GM19467 (cell line): ENCODE measurements around the gene S100A8.
"Not testable (repeated sequence)": the region's sequence is repeated elsewhere in the genome, so short reads cannot be mapped to it uniquely, and the experiment has no call there.

Experiments used
- ATAC-seq: cut with Tn5 transposase; IDR thresholded peaks from one replicate; pipeline ENCODE4 v1.9.1; 2021; ENCODE audit warnings: mild to moderate bottlenecking, moderate library complexity; ENCODE audit not compliant: unreplicated experiment

The S100A8 gene

DNA sequence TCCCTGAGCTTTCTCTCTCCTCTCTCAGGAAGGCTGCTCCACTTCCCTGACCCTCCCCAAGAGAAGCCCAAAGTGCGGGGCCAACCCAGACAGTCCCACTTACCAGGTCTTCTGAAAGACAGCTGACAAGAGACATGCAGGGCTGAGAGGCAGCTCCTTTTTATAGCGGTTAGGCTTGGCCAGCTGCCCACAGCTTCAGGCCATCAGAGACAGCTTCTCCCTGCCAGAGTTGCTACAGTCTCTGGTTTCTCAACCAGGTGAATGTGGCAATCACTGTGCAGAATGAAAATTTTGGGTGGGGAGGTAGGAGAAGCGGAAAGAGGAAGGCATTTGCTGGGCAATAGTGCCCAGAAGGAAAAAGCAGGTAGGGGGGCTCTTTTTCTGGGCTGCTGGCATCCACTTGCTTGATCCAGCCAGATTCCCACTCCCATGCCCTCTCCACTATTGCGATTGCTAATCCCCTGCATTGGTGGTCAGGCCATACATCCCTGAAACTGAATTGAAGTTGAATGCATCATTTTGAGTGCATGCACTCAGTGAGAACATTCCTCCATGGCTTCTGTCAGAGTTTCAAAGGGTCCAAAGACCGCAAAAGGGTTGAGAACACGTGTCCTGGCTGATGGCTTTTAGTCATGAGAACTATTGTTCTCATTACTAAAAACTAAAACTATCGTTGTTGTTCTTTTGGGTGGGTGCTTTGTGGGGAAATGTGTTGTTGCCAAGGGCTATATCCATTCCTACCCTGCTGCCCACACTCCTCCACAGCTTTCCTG, at the start of gene S100A8:
Gene S100A8, minus strand, starts transcription at position 136 of the 773 bp plus-strand sequence. CDS start 538 bp downstream, outside the sequence.
- ATAC-seq, result no peak

DNA sequence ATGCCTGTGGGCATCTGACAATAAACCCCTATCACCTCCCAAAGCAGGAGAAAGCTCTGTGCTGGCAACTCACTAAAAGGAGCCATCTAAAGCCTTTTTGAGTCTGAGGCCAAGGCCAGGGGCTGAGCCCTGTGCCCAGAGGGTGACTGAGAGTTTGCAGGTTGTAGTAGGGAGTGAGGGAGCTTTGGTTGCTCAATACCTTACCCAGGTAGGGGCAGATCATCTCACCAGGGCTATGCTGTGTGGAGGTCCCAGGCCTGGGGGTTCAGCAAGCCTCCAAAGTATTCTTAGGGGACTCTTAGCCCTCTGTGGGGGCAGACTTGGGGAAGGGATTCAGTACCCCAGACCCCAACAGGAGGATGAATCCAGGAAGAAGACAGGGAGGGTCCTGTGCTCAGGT, 48.4 kb upstream of the S100A8 start:
- ATAC-seq, result no peak

DNA sequence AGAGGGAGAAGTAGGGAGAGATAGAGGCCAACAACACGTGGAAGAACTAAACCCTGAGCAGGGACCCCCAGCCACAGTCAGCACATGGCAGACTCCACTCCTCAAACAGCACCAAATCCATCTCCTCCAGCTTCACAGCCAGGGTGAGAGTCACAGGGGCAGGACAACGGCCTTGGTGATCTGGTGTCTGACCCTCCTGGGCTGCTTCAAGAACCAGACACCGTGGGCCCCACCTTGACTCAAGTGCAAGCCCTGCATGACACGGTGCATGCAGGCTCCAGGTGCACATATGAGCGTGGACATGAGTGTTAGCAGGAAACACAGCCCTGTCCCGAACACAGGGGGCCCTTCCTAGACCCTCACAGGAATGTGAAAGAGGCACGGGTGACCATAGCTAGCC, 47.7 kb upstream of the S100A8 start:
- no peak for ATAC-seq

DNA sequence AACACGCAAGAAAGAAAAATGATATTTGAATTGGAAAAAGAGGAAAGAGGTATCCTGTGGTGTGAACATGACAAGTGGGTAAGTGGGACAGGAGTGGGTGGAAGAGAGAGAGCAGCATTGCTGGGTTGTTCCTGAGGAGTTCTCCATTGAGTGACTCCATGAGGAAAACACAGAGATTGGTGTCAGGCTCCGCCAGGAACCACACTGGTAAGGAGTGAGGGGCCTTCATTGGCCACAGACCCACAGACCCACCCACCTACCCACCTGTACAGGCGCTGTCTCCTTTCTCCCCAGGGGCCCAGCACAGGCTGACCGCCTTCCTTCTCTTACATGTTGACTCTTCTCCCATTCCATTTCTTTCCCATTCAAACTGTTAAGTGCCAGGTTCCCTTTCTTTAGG, 46.4 kb upstream of the S100A8 start:
- ATAC-seq, result no peak

DNA sequence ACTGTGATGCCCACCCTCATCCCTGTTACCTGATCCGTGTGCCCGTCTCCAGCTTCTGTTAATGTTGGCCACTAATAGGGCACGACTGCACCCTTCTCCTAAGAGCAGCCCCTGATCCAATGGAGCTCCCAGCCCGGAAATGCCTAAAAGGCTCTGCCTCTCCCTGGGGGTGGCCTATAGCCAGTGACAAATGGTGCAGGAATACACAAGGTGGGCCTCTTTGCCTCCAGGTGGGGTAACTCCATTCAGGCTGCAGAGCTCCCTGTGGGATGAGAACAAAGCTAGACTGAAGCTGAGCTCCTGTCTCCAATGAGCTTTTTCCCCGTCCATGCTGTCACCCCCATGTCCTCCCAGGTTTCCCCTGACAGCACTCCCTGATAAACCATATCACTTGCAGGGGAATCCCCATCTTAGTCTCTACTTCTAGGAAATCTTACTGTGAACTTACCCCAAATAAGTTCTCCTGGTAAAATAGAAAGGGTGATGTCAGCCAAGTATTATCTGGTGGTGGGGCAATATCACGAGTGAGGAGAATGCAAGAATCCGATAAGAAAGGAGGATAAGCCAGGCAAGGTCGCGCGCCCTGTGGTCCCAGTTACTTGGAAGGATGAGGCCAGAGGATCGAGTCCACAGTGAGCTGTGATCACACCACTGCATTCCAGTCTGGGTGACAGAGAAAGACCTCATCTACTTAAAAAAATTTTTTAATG, 44.0 kb upstream of the S100A8 start:
- no peak for ATAC-seq

DNA sequence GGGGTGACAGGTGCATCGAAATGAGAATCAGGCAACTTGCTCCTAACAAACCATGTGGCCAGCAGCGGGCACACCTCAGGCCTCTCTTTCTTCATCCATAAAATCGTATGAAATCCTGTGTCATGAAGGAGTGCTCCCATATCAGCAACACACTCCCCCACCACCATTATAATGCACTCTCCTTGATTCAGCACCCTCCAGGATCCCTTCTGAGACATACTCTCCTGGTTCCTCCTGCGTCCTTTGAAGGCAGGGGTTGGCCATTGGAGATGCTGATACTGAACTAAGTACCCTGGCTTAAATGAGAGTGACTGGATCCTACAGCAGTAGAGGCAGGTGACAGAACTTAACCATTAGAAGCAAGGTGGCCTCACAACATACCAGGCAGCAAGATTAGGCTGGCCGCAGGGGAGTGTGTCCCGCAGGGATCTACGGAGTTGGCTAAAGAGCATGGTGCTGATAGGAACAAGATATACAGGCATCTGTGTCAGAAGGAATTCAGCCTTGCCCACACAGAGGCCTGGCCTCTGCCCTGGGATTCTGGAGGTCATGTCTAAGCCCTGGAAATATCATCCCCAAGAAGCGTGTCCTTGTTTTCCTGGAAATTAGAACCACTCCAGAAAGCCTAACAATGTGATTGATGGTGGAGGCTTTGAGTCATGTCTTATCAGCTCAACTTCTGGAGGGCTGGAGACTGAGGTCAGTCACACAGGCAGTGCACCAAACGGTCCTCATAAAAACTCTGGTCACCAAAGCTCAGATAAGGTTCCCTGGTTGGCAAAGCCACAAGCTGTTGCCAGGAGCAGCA, 42.2 kb upstream of the S100A8 start:
- ATAC-seq, result no peak

DNA sequence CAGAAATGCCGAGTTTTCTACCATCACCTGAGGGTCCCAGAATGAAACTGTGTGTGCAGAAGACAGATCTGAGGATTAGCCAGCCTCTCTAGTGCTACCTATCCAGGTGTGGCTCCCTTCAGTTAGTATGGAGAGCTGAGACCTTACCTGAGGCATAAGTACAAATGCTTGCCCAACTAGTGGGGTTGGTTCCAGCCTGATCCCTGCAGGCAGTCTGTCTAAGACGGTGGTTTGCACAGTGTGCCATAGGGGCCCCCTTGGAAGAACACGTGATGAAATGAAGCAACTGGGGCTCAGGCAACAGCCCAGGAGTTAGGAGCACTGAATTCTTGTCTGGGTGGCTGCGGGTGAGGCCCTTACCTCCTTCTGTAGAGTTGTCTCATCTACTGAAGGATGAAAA, 41.1 kb upstream of the S100A8 start:
- ATAC-seq, result no peak

DNA sequence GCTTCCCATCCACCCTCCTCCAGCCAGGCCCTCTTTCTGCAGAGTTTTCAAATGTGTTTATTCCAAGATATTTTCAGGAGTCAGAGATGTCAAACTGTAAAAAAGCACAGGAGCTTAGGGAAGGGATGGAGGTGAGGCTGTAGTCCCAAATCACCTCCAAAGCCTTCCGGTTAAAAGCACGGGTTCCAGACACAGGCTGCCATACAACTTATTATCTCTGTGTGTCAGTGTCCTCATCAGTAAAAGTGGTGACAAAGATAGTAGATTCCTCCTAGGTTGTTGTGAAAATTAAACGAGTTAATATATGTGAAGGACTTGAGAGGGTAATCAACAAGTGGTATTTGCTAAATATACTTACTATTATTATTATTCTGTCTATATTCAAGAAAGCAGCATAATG, 40.6 kb upstream of the S100A8 start:
- ATAC-seq, result no peak

DNA sequence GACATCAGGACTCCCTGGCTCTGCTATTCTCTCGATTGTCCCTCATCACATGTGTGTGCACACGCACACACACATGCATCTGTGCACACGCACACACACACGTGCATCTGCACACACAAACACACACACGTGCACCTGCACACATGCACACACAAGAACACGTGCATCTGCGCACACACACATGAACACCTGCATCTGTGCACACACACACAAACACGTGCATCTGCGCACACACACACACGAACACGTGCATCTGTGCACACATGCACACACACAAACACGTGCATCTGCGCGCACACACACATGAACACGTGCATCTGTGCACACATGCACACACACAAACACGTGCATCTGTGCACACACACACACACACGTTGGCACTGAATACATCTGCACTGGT, 40.1 kb upstream of the S100A8 start:
- ATAC-seq, result no peak

DNA sequence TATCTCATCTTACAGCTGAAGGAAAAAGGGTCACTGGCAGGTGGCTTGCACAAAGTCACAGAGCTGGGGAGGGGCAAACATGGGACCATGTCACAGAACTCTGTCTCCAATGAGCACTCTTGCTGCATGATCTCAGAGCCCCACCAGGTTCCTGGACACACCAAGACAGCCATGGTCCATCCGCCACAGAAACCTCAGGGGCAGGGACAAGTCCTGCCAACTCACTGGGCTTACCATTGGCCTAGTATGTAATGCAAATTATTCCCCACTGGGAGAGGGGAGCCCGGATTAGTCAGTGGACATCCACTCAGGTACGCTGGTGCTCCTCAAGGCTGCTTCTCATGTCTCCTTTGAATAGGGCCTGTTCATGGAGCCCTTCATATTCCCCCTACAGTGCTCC, 39.7 kb upstream of the S100A8 start:
- no peak for ATAC-seq

DNA sequence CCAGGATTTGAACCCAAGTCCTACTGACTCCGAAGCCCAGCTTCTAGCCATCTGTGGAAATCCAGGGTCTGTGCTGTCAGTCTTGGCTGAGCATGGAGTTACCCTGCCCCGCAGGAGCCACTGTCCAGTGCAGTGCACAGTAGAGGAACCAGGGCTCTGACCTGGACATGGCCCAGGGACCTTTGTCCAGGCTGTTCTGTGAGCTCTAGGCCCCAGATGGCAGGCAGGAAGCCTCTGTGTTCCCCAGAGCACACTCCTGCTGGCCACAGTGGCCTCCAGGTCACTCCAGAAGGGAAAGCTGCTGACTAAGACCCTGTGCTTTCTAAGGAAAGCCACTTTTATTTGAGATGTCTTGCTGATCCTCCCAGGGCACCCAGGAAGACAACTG, 39.3 kb upstream of the S100A8 start:
- ATAC-seq, result no peak

DNA sequence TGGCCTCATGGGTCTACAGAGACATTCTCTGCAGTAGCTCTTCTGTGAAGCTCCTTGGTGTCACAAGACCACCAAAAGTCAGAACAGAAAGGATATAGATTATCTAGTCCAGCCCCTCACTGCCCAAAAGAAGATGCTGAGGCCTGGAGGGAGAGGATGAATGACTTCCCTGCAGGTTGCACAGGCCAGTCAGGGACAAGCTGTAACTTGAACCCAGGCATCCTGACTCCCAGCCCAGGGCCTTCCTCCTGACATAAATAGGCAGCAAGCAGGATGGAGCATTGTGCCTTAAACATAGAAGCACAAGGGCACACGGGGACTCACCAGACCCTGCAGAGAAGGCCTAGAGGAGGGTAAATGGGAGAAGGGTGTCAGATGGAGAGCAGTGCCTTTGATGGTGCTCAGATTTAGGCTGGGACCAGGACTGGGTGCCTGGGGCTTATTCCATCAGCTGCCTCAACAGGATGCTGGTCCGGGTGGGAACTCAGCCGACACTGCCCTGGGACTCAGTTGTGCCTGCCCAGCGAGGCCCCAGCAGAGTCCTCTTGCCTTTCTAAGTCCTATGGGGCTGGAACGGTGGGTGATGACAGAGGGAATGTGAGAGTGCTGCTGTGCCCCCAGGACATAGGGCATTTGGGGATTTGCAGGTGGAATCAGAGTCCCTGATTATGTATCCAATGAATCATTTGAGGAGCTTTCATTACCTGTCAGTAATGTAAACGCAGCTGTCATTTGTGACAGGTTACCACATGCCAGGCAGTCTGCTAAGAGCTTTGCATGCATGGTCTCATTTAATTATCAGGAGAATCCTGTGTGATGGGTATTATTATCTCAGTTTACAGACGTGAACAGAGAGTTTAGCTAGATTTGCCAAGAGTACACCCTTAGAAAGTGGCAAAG, 38.6 kb upstream of the S100A8 start:
- ATAC-seq, result no peak

DNA sequence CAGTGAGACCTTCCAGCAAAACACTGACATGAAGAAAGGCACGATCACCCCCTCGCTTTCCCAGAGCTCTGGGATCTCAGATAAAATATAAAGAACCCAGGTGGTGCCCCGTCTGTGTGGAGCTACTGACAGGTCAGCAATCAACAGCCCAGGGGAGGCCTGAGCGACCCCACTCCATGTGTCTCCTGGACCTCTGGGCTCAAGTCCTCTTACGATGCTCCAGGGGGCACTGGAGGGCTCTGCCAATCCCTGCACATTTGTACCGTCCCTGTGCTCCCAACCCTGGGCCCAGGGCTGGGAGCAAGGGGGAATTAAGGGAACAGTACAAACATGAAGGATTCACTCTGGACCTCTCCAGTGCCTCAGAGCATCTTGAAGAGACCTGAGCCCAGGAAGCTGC, 37.9 kb upstream of the S100A8 start:
- no peak for ATAC-seq

DNA sequence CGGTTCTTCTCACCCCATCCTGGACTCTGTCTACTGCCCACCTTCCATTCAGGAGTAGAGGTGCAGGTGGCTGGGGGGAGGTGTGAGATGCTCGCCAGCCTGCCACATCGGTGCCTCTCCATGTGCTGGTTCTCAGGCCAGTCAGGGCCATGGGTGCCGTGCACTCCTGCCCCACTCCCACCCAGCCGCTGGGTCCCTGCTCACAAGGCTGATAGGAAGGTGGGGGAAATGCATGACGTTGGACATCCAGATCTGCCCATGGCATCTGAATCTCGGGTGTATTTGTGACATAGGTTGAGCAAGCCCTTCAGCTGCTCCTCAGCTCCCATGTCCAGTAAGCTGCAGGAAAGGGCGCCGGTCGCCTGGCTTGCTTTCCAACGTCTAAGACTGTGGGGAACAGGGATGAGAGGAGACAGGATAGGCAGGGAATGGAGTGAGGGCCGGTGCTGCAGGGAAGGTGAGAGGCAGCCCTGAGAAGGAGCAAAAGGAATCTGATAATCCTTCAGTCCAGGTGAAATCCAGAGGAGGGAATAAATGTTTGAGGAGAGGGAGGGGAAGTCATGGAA, 37.3 kb upstream of the S100A8 start:
- no peak for ATAC-seq

DNA sequence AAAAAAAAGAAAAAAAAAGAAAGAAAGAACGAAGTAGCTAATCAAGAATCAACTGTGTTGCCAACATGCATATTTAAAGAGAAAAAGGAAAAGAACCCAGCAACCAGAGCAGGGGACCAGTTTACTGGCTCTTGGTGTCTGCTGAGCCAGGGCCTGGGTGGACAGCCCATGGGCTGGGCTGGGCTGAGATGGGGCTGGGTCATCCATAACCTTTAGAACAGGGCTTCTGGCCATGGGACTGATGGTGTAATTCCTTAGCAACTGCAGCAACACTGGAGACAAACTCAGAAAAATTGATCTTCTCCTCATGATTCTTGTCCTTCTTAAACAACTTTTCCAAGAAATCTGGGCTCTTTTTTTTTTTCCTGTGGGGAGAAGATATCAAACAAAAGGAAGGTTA, 35.9 kb upstream of the S100A8 start:
- no peak for ATAC-seq

DNA sequence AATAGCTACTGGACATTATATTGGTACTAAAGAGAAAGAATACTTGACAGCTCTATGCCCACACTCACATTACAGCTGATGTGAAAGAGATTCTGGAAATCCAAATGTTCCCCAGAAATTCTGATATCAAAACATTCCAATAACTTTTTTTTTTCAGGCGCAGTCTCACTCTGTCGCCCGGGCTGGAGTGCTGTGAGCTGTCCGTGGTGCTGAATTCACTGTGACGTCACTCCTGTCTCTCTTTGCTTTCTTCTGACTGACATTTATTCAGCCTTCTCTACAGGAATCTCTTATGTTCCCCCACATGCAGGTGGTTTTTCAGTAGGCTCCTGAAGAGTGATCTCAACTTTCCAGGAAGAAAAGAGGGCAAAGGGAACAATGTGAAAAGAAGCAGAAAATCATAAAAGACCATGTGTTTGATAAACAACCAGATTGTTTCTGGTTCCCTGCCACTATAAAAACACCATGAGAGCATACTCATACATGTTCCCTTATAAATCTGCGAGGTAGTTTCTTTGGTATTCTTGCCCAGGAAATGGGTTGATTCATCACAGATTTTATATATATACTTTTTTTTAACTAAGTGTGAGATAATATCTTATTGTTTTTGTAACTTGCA, 31.7 kb upstream of the S100A8 start:
- ATAC-seq, result no peak

DNA sequence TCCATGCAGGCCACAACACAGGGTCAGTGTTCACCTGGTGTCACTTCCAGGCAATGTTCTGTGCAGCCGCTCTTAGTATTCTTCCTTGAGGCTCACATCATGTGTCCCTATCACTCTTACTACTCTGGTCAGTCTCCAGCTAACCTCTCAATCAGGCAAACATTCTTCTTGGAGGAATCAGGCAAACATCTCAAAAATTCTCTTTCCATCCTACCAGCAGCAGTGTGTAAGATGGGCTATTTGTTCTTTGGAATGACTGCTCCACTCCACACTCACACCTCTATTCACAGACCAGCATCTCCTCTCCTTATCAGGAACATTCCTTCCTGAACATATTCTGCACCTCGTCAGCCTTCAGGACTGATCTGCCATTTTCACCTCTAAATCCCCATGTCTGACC, 29.4 kb upstream of the S100A8 start:
- no peak for ATAC-seq

DNA sequence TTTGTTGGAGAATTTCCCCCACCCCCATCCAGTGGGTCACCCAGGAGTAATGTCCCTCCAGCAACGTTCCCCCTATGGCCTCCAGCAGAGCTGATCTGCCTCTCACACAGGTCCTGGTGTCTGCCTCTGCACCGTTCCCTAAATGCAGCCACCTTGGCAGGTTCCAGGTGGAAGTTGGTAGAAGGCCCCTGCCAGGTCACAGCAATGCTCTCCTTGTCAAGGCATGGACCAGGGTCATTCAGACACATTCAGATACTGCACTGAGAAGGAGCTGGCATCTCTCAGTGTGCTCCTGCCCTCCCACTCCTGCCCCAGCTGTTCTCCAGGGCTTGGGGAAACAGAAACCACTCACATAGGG, 28.5 kb upstream of the S100A8 start:
- not testable (repeated sequence) for ATAC-seq

DNA sequence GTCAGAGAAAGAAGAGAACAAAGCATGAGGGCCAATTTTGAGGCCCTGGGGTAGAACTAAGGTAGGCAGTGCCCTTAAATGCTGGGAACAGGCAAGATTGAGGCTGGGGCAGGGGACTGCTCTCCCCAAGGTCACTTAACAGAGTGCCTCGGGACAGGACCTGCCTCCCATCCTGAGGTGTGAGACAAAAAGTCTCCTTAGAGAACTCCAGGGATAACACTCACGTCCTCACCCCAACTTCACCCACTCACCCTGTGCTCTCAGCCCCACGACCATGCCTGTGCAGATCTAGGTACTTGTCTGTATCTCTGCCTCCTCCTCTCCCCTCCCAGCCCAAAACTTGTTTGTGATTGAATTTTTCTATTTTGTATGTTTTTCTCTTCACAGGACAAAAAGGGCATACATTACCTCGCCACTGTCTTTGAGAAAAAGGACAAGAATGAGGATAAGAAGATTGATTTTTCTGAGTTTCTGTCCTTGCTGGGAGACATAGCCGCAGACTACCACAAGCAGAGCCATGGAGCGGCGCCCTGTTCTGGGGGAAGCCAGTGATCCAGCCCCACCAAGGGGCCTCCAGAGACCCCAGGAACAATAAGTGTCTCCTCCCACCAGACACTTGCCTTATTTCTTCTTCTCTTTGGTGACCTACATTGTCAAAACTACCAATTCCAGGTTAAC, 28.0 kb upstream of the S100A8 start:
- not testable (repeated sequence) for ATAC-seq
